Urothelium cell line (cell line): Measurements from ENCODE around the gene TMEM128.
"Not testable (repeated sequence)": the region's sequence is repeated elsewhere in the genome, so short reads cannot be mapped to it uniquely, and the experiment has no call there.

Source experiments
- DNase-seq: peaks from one replicate; pipeline ENCODE4 v3.0.0; 2011; ENCODE audit warnings: low spot score, mixed read lengths
- FAIRE-seq: peaks from 2 replicates; lab custom pipeline; 2011; peaks lifted over from hg19 to GRCh38; lab: Jason Lieb, UNC

Gene TMEM128

DNA sequence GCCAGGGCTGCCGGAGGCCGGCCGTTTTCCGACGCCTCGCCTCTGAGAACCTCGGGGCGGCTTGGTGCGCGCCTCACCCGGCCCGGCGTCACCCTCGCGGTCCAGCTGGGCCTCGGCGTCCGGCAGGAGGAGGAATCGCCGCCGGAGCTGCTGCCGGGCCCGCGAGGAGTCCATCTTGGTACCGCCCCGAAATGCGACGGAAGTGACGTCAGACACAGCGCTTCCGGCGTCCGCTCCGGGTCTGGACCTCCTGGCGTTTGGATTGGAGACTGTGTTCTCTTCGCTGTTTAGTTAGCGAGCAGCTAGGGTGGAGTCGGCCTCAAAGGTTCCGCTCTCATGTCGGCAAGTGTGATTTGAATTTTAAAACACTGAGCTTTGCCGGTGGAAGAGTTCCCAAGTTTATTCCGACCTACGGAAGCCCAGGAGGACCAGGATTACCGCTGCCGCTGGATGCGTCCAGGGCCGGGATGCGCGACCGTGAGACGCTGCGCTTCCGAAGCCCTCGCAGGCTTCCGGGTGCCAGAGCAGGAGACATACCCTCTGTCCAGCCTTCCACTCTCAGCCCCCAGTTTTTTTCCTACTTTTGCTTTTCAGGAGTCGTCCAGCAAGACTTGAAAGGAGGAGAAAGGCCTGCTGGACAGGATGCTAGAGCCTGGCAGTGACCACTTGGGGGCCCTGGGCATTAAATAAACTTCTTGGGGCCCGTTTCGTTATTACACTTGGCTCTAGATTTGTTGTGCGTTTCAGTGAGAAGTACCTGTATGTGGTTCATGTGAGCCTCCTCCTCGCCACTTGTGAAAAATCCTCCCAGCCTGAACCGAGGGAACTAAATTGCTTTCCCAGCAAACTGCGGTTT is at the start of gene TMEM128:
Gene TMEM128, minus strand, starts transcription at position 195 of the 856 bp plus-strand sequence. Its CDS starts 21 bp downstream, at position 174.
- FAIRE-seq (no peak), DNase-seq (peak; percentile 89)

- DNase-seq, result no peak
- FAIRE-seq, result no peak
Observed at GRCh38 chr4:4296283-4296846, 48.3 kb upstream of the TMEM128 start.

DNA sequence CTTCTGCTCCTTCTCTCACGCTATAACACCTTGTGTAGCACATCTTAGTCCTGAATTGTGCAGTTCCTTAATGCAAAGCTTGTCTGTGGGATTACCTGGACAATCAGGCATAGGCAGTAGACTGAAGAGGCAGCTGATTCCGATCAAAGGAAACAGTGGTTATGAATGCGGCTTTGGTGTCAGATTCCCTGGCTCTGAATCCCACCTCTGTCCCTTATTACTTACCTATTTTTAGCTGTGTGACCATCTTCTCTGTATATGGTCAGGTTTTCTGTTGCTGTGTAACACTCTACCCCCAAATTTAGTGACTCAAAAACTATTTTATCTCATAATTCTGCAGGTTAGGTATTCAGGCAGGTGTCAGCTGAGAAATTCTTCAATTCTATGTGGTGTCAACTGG is 45.3 kb upstream of the TMEM128 start:
- DNase-seq (no peak), FAIRE-seq (no peak)

GRCh38 chr4:4289941-4290850 is 42.2 kb upstream of the TMEM128 start, which contains the start of the genes LYAR and ZBTB49:
TSS of gene LYAR (minus strand) at chr4:4290154. CDS start at chr4:4283742, 6,412 bp downstream.
TSS of gene ZBTB49 (plus strand) at chr4:4290251. CDS start at chr4:4299946, 9,695 bp downstream.
- DNase-seq (peak; percentile 92), FAIRE-seq (peak; percentile 65)

DNA sequence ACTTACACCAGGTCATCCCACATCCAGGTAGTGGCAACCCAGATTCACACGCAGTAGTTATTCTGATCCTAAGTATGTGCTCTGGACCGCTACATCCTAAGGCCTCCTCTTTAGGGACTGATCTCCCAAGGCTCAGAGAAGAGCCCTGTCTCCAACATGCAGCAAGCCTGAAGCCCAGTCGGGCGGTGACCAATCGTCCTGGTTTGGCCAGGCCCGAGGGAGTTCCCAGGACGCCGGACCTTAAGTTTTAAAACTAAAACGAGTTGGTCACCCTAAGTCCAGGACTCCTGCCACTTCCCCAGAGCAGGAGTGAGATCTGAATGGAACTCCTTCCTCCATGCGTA is 41.5 kb upstream of the TMEM128 start:
- FAIRE-seq (no peak), DNase-seq (peak; percentile 4)

- no peak for DNase-seq
- FAIRE-seq, result no peak
Observed at GRCh38 chr4:4289055-4289454, 41.0 kb upstream of the TMEM128 start.

DNA sequence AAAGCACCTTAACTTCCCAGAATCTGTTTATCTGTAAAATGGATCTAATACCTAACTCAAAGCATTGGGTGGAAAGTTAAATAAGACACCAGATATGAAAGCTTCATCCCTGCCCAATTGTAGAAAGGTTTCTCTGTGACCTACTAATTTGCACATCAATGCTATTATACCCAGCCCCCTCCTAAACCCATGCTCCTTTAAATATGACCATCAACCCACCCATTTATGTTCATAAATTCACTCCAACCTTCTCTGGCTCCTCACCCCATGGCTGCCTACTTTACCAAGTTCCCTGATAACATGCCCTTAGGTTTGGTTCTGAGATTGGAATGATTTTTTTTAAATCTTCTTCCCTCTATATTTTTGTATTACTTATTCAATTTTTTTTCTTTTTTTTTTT is 40.1 kb upstream of the TMEM128 start:
- no peak for FAIRE-seq
- DNase-seq, result no peak

- DNase-seq, result no peak
- no peak for FAIRE-seq
Observed at GRCh38 chr4:4284827-4285618, 37.0 kb upstream of the TMEM128 start.

GRCh38 chr4:4281787-4282186 is 33.8 kb upstream of the TMEM128 start:
- FAIRE-seq (no peak), DNase-seq (no peak)

- DNase-seq, result no peak
- FAIRE-seq, result no peak
Observed at GRCh38 chr4:4277531-4277930, 29.5 kb upstream of the TMEM128 start.

GRCh38 chr4:4274226-4274625 is 26.2 kb upstream of the TMEM128 start:
- DNase-seq, result no peak
- no peak for FAIRE-seq

- FAIRE-seq (no peak), DNase-seq (no peak)
Observed at GRCh38 chr4:4271912-4272311, 23.9 kb upstream of the TMEM128 start.

DNA sequence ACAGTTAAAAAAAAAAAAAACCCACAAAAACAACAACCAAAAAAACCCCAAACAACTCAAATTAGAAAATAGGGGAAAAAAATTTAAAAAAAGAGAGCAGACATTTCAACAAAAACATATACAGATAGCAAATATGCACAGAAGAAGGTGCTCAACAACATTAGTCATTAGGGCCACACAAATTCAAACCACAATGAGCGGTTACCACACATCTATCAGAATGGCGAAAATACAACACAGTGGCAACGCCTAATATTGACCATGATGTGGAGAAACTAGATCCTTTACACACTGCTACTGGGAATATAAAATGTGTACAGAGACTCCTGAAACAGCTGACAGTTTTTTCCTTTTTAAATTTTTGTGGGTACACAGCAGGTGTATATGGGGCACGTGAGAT is 22.5 kb upstream of the TMEM128 start:
- no peak for FAIRE-seq
- DNase-seq, result no peak

GRCh38 chr4:4269856-4270255 is 21.8 kb upstream of the TMEM128 start:
- no peak for FAIRE-seq
- DNase-seq, result no peak

GRCh38 chr4:4269331-4269731 is 21.3 kb upstream of the TMEM128 start:
- FAIRE-seq (no peak), DNase-seq (no peak)

DNA sequence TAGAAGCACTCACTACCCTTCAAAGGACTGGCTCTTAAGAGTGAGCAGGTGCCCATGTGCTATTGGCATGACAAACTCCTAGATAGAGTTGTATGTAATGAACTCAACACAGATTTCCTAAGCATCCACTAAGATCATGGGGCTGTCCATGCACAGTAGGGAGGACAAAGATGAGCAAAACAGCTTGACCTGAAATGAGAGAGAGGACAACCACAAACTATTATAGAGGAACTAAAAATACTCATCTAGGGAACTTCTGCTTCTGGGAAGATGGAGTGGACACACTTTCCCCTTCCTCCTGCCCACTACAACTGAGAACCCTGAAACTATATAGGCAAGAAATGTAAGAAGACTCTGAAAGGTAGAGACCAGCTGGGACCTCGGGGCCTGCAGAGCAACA is 20.8 kb upstream of the TMEM128 start:
- no peak for FAIRE-seq
- no peak for DNase-seq

GRCh38 chr4:4267981-4268380 is 20.0 kb upstream of the TMEM128 start:
- DNase-seq (no peak), FAIRE-seq (no peak)

DNA sequence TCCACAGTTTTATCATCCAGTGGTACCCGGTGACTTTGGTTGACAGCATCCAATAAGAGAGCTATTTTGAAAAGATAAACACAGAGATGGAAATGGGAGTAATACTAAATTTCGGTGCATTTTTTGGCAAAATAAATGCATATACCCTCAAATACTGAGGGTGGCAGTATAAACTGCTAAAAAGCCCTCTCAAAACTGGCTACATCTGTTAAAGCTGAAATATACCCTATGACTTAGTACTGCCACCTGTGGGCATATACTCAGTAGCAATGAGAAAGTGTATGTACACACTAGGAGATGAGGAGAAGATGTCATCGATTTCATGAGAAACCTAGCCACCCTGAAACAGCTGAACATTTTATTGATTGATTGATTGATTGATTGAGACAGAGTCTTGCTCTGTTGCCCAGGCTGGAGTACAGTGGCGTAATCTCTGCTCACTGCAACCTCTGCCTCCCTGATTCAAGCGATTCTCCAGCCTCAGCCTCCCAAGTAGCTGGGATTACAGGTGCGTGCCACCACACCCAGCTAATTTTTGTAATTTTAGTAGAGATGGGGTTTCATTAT is 12.2 kb upstream of the TMEM128 start:
- peak; percentile 17 for FAIRE-seq
- peak; percentile 64 for DNase-seq

DNA sequence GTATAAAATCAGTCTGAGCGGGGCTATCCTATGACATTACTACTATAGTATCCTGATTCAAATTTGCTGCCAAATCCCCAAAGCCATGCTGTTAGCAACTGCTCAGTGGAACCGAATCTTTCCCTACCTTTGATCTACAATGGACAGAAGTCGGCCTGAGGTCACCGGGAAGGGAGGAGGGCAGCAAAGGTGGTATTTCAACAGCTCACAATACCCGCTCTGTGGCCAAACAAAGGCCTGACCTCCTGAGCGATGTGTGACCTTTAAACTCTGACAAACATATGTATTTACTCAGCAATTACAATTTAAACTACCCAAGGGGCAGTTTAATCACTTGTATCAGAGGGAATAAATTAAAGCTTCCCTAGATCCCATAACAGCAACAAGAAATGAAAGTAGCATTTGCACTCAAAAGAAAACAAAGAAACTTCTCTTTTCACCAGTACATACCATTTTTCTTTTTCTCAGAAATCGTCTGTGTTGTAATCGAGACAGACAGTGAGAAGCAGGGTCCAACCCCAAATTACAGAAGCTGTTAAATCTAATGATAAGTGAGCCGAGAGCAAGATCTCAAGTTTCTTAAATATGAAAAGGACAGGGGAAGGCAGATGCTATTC is 11.6 kb upstream of the TMEM128 start:
- FAIRE-seq (no peak), DNase-seq (no peak)

DNA sequence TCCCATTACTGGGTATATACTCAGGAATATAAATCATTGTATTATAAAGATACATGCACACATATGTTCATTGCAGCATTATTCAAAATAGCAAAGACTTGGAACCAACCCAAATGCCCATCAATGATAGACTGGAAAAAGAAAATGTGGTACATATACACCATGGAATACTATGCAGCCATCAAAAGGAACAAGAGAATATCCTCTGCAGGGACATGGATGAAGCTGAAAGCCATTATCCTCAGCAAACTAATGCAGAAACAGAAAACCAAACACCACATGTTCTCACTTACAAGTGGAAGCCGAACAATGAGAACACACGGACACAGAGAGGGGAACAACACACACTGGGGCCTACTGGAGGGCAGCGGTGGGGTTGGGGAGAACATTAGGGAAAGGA is 9.7 kb upstream of the TMEM128 start:
- not testable (repeated sequence) for DNase-seq, FAIRE-seq
